Keratinocyte (primary cell): ENCODE results near the gene DTNBP1. TPM values are rescaled to one million over a fixed set of nuclear protein-coding genes. Genes with fewer than 3 reads are reported as not detected.

Experiments
- DNase-seq: peaks from one replicate; pipeline ENCODE4 v3.0.0-alpha.2; 2011; ENCODE audit warnings: low read depth, missing footprints, low spot score
- FAIRE-seq: peaks from 2 replicates; lab custom pipeline; 2011; peaks lifted over from hg19 to GRCh38; lab: Jason Lieb, UNC
- H2AFZ ChIP-seq: 2 replicates; pipeline ENCODE4 v1.6.0; 2012; ENCODE audit warnings: low read length, control low read depth, inconsistent platforms; ENCODE audit not compliant: control insufficient read depth
- H3K27ac ChIP-seq: 2 replicates; pipeline ENCODE4 v1.5.1; 2011; ENCODE audit warnings: low read length; ENCODE audit not compliant: control insufficient read depth, insufficient read depth
- H3K27me3 ChIP-seq: 3 replicates; pipeline ENCODE4 v1.6.0; 2011; ENCODE audit warnings: low read length; ENCODE audit not compliant: control insufficient read depth, insufficient read depth; ENCODE audit errors: extremely low read depth
- H3K36me3 ChIP-seq, 2 experiments: 2 replicates in 1 of 2; 3 replicates in 1 of 2; pipeline ENCODE4 v1.5.1; 2011; ENCODE audit warnings: low read length in 2 of 2, mild to moderate bottlenecking in 1 of 2; ENCODE audit not compliant: control insufficient read depth in 2 of 2, insufficient read depth in 2 of 2; ENCODE audit errors: extremely low read depth in 1 of 2
- H3K4me1 ChIP-seq: 3 replicates; pipeline ENCODE4 v1.5.1; 2011; ENCODE audit warnings: low read length; ENCODE audit not compliant: control insufficient read depth, insufficient read depth; ENCODE audit errors: extremely low read depth
- H3K4me2 ChIP-seq: 3 replicates; pipeline ENCODE4 v1.6.0; 2011; ENCODE audit warnings: low read depth, low read length; ENCODE audit not compliant: control insufficient read depth, insufficient read depth; ENCODE audit errors: extremely low read depth
- H3K4me3 ChIP-seq, 3 experiments: fragments of 200-600 bp in 1 of 3; sonication (generic) in 1 of 3; 2 replicates in 2 of 3; 3 replicates in 1 of 3; pipeline ENCODE4 v1.5.1; 2011 to 2016; ENCODE audit warnings: low read length in 3 of 3, mild to moderate bottlenecking in 3 of 3, control low read depth in 2 of 3, inconsistent platforms in 1 of 3, low read depth in 1 of 3, mixed read lengths in 1 of 3, mixed run types in 1 of 3, moderate library complexity in 1 of 3; ENCODE audit not compliant: control insufficient read depth in 2 of 3, insufficient read depth in 2 of 3; ENCODE audit errors: extremely low read depth in 1 of 3
- H3K79me2 ChIP-seq: 2 replicates; pipeline ENCODE4 v1.6.0; 2012; ENCODE audit warnings: low read length; ENCODE audit not compliant: control insufficient read depth, insufficient read depth
- H3K9ac ChIP-seq: 3 replicates; pipeline ENCODE4 v1.6.0; 2011; ENCODE audit warnings: low read length; ENCODE audit not compliant: control insufficient read depth, insufficient read depth; ENCODE audit errors: extremely low read depth
- H3K9me1 ChIP-seq: 3 replicates; pipeline ENCODE4 v1.6.0; 2011; ENCODE audit warnings: low read length; ENCODE audit not compliant: control insufficient read depth, insufficient read depth; ENCODE audit errors: extremely low read depth
- H3K9me3 ChIP-seq: 2 replicates; pipeline ENCODE4 v1.5.1; 2012; ENCODE audit warnings: low read depth, low read length; ENCODE audit not compliant: control insufficient read depth
- H4K20me1 ChIP-seq: 3 replicates; pipeline ENCODE4 v1.6.0; 2011; ENCODE audit warnings: low read length; ENCODE audit not compliant: control insufficient read depth, insufficient read depth; ENCODE audit errors: extremely low read depth
- CTCF ChIP-seq, 3 experiments: IDR thresholded peaks in 1 of 3; conservative IDR thresholded peaks in 1 of 3; optimal IDR thresholded peaks in 1 of 3; 2 replicates in 2 of 3; 3 replicates in 1 of 3; pipeline versions ENCODE3 to v1.5.1; 2011; ENCODE audit warnings: low read length in 3 of 3, mild to moderate bottlenecking in 3 of 3, moderate library complexity in 2 of 3, control low read depth in 1 of 3, inconsistent platforms in 1 of 3; ENCODE audit not compliant: insufficient read depth in 2 of 3; ENCODE audit errors: extremely low read depth in 1 of 3
- EZH2 ChIP-seq: IDR thresholded peaks from one replicate; pipeline ENCODE4 v1.6.1; 2012; ENCODE audit warnings: inconsistent platforms, mild to moderate bottlenecking, low read length, moderate library complexity
- dilution Hi-C: fragments of 300-500 bp; cut with MboI; formaldehyde crosslinking; loops from one replicate; pipeline ENCODE4 v1.7.0; 2020; ENCODE audit warnings: low sequenced_read_pairs; ENCODE audit not compliant: extremely low pct_ligation_motif_present
- polyA plus RNA-seq, 5 experiments: library from polyadenylated mRNA; depleted of rRNA in 3 of 5; stranded (reverse) in 3 of 5; stranded (forward) in 1 of 5; unstranded in 1 of 5; fragments of >200 nt; gene quantifications; 1 replicate in 1 of 5; 2 replicates in 3 of 5; 3 replicates in 1 of 5; pipeline versions ENCODE4 v1.2.1 to v1.2.3, GENCODE V29; 2011 to 2012; ENCODE audit warnings: missing spikeins in 2 of 5, low read depth in 1 of 5, low replicate concordance in 1 of 5

The DTNBP1 gene
- polyA plus RNA-seq, 1 donor (not counting 4 experiments of a cell fraction or from before 2014, with no cell fraction given): 11.5 TPM

DNA sequence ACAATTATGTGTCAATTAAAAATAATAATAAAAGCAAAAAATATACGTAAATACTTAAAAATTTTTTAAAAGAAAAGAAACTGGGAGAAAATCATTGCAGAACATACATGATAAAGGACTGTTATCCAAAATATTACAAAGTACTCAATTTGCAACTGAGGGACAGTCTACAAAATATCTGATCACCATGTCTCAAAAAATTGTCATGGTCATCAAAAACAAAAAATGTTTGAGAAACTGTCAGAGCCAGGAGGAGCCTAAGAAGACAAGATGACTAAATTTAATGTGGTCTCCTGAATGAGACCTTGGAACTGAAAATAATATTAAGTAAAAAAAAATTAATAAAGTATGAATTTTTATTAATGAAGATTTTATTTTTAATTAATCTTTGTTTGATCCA is 43.5 kb downstream of the DTNBP1 start:
- H2AFZ ChIP-seq: no peak overlapping the region
- H3K9me3 ChIP-seq: no peaks in the 10 kb centered on the region
- no peak overlapping the region for H3K4me2 ChIP-seq
- no peaks in the 10 kb centered on the region for H3K9me1 ChIP-seq
- H3K9ac ChIP-seq: no peak overlapping the region
- H3K4me1 ChIP-seq: peaks cover 10% of the 10 kb centered on the region
- H3K79me2 ChIP-seq: no peaks in the 10 kb centered on the region
- no peak for DNase-seq
- no peak for FAIRE-seq
- TF ChIP-seq EZH2 (no peak), CTCF (optimal IDR thresholded peaks at IDR 0.05 in 1 of 3, IDR thresholded peaks at IDR 0.05 in 1 of 3, conservative IDR thresholded peaks at IDR 0.05 in 1 of 3; ENCODE audit: extremely low read depth in 1 of 3, insufficient read depth in 2 of 3, low read length in 3 of 3) (no peak)
- peaks cover 0 to 2% of the 10 kb centered on the region in 2 experiments for H3K36me3 ChIP-seq
- no peaks in the 10 kb centered on the region for H3K27me3 ChIP-seq
- no peak overlapping the region for H3K27ac ChIP-seq
- H3K4me3 ChIP-seq: no peak overlapping the region
- dilution Hi-C loops: no loop called here
- no peaks in the 10 kb centered on the region for H4K20me1 ChIP-seq

DNA sequence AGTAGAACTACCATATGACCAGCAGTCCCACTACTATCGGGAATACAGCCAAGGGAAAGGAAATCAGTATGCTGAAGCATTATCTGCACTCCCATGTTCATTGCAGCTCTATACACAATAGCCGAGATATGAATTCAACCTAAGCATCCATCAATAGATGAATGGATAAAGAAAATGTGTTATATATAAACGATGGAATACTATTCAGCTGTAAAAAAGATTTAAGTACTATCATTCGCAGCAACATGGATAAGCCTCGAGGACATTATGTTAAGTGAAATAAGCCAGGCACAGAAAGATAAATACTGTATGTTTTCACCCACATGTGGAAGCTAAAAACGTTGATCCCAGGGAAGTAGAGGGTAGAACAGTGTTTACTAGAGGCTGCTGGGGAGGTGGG is 44.1 kb downstream of the DTNBP1 start:
- H3K36me3 ChIP-seq: no peaks in the 10 kb centered on the region
- H4K20me1 ChIP-seq: no peaks in the 10 kb centered on the region
- no peak overlapping the region for H2AFZ ChIP-seq
- DNase-seq (no peak), FAIRE-seq (no peak)
- peaks cover 10% of the 10 kb centered on the region for H3K4me1 ChIP-seq
- H3K27ac ChIP-seq: no peak overlapping the region
- H3K4me3 ChIP-seq: no peak overlapping the region
- H3K9me3 ChIP-seq: no peaks in the 10 kb centered on the region
- H3K4me2 ChIP-seq: no peak overlapping the region
- H3K9me1 ChIP-seq: no peaks in the 10 kb centered on the region
- H3K27me3 ChIP-seq: no peaks in the 10 kb centered on the region
- dilution Hi-C loops: no loop called here
- no peaks in the 10 kb centered on the region for H3K79me2 ChIP-seq
- no peak overlapping the region for H3K9ac ChIP-seq
- TF ChIP-seq EZH2 (no peak), CTCF (optimal IDR thresholded peaks at IDR 0.05 in 1 of 3, IDR thresholded peaks at IDR 0.05 in 1 of 3, conservative IDR thresholded peaks at IDR 0.05 in 1 of 3; ENCODE audit: extremely low read depth in 1 of 3, insufficient read depth in 2 of 3, low read length in 3 of 3) (no peak)
